NT2/D1 (cell line): Measurements from ENCODE around the gene REPS2.

ENCODE experiments used
- DNase-seq: peaks from one replicate; pipeline ENCODE4 v3.0.0-alpha.2; 2011; ENCODE audit warnings: low read depth, low spot score
- H3K27me3 ChIP-seq: 2 replicates; pipeline ENCODE4 v1.6.0; 2011; ENCODE audit warnings: mild to moderate bottlenecking; ENCODE audit not compliant: insufficient read length, insufficient read depth
- H3K36me3 ChIP-seq: 2 replicates; pipeline ENCODE4 v1.6.1; 2011; ENCODE audit warnings: mild to moderate bottlenecking, low read length, mixed read lengths; ENCODE audit not compliant: insufficient read depth, insufficient read length
- H3K4me1 ChIP-seq: 2 replicates; pipeline ENCODE4 v1.5.1; 2011; ENCODE audit not compliant: insufficient read depth, insufficient read length
- H3K4me3 ChIP-seq: 2 replicates; pipeline ENCODE4 v1.5.1; 2011; ENCODE audit warnings: low read depth; ENCODE audit not compliant: insufficient read length
- H3K9ac ChIP-seq: 2 replicates; pipeline ENCODE4 v1.6.0; 2011; ENCODE audit warnings: low read depth; ENCODE audit not compliant: insufficient read length
- H3K9me3 ChIP-seq: 2 replicates; pipeline ENCODE4 v1.5.1; 2011; ENCODE audit warnings: mild to moderate bottlenecking, low read length; ENCODE audit not compliant: insufficient read depth
- SUZ12 ChIP-seq: IDR thresholded peaks from 2 replicates; pipeline ENCODE4 v1.6.1; 2011; ENCODE audit not compliant: insufficient read length, insufficient read depth; ENCODE audit errors: extremely low read depth
- YY1 ChIP-seq: IDR thresholded peaks from 2 replicates; pipeline ENCODE4 v1.6.1; 2011; ENCODE audit not compliant: insufficient read length, insufficient read depth
- ZNF274 ChIP-seq: IDR thresholded peaks from 2 replicates; pipeline ENCODE4 v1.6.1; 2011; ENCODE audit warnings: mild to moderate bottlenecking, low read depth, low read length

REPS2 gene

GRCh38 chrX:16946361-16946964 lies at the start of gene REPS2:
TSS of gene REPS2 (plus strand) at chrX:16946658. CDS start at chrX:16946862, 204 bp downstream.
- H3K36me3 ChIP-seq, result no peaks in the 10 kb centered on the region
- H3K27me3 ChIP-seq, result peaks cover 32% of the 10 kb centered on the region
- DNase-seq, result peak; percentile 60
- H3K4me1 ChIP-seq, result no peaks in the 10 kb centered on the region
- H3K9me3 ChIP-seq, result no peaks in the 10 kb centered on the region
- peak within 1 kb of the TSS; percentile 59 for H3K4me3 ChIP-seq
- TF ChIP-seq SUZ12 (no peak), YY1 (no peak), ZNF274 (no peak)
- H3K9ac ChIP-seq, result peak within 1 kb of the TSS; percentile 76

- no peak for DNase-seq
- H3K9me3 ChIP-seq, result no peaks in the 10 kb centered on the region
- H3K27me3 ChIP-seq, result no peaks in the 10 kb centered on the region
- TF ChIP-seq YY1, result no peak
- no peak for TF ChIP-seq ZNF274
- no peak for TF ChIP-seq SUZ12
- H3K4me3 ChIP-seq, result no peak overlapping the region
- no peaks in the 10 kb centered on the region for H3K4me1 ChIP-seq
- H3K36me3 ChIP-seq, result no peaks in the 10 kb centered on the region
- H3K9ac ChIP-seq, result no peak overlapping the region
These were observed 49.0 kb upstream of the REPS2 start for GRCh38 chrX:16897445-16897844.

- H3K4me3 ChIP-seq, result no peak overlapping the region
- DNase-seq, result no peak
- no peaks in the 10 kb centered on the region for H3K4me1 ChIP-seq
- no peaks in the 10 kb centered on the region for H3K36me3 ChIP-seq
- no peaks in the 10 kb centered on the region for H3K27me3 ChIP-seq
- no peak overlapping the region for H3K9ac ChIP-seq
- TF ChIP-seq SUZ12 (no peak), YY1 (no peak), ZNF274 (no peak)
- no peaks in the 10 kb centered on the region for H3K9me3 ChIP-seq
These were observed 43.0 kb upstream of the REPS2 start for GRCh38 chrX:16903274-16904022.

GRCh38 chrX:16910376-16910775 lies 36.1 kb upstream of the REPS2 start:
- TF ChIP-seq ZNF274 (no peak), SUZ12 (no peak), YY1 (no peak)
- no peak overlapping the region for H3K4me3 ChIP-seq
- H3K4me1 ChIP-seq, result no peaks in the 10 kb centered on the region
- no peaks in the 10 kb centered on the region for H3K36me3 ChIP-seq
- DNase-seq, result no peak
- no peaks in the 10 kb centered on the region for H3K9me3 ChIP-seq
- no peak overlapping the region for H3K9ac ChIP-seq
- no peaks in the 10 kb centered on the region for H3K27me3 ChIP-seq

- no peak for DNase-seq
These were observed 32.4 kb upstream of the REPS2 start for GRCh38 chrX:16914058-16914457.

GRCh38 chrX:16916561-16916960 lies 29.9 kb upstream of the REPS2 start:
- H3K9me3 ChIP-seq, result no peaks in the 10 kb centered on the region
- no peaks in the 10 kb centered on the region for H3K27me3 ChIP-seq
- TF ChIP-seq YY1 (no peak), SUZ12 (no peak), ZNF274 (no peak)

More at GRCh38 chrX:16914058-16914457, 32.4 kb upstream of the REPS2 start:
- Histone ChIP-seq H3K27me3 (no peaks in the 10 kb centered on the region), H3K4me1 (no peaks in the 10 kb centered on the region), H3K4me3 (no peak overlapping the region), H3K9me3 (no peaks in the 10 kb centered on the region), H3K9ac (no peak overlapping the region), H3K36me3 (no peaks in the 10 kb centered on the region)
- TF ChIP-seq ZNF274, result no peak
- TF ChIP-seq YY1, result no peak
- no peak for TF ChIP-seq SUZ12

GRCh38 chrX:16917120-16917519 lies 29.3 kb upstream of the REPS2 start:
- TF ChIP-seq ZNF274, result no peak
- no peak for TF ChIP-seq SUZ12
- TF ChIP-seq YY1, result no peak
- no peaks in the 10 kb centered on the region for H3K9me3 ChIP-seq
- no peak for DNase-seq

More at GRCh38 chrX:16916561-16916960, 29.9 kb upstream of the REPS2 start:
- Histone ChIP-seq H3K36me3 (no peaks in the 10 kb centered on the region), H3K9ac (no peak overlapping the region), H3K4me1 (no peaks in the 10 kb centered on the region), H3K4me3 (no peak overlapping the region)
- no peak for DNase-seq

More at GRCh38 chrX:16917120-16917519, 29.3 kb upstream of the REPS2 start:
- Histone ChIP-seq H3K4me1 (no peaks in the 10 kb centered on the region), H3K9ac (no peak overlapping the region), H3K4me3 (no peak overlapping the region), H3K27me3 (no peaks in the 10 kb centered on the region), H3K36me3 (no peaks in the 10 kb centered on the region)
